Stimulated activated naive CD8-positive, alpha-beta T cell treated with anti-CD3 and anti-CD28 coated beads, Interleukin-15, Interleukin-2, amounts not matched to agents 100 ng/mL and 50 ng/mL, for 24 hours (primary cell): ENCODE data around the gene GTF3C5.
"Not testable (repeated sequence)": the region's sequence is repeated elsewhere in the genome, so short reads cannot be mapped to it uniquely, and the experiment has no call there.

Experiments
- H3K27ac Mint-ChIP-seq: one replicate; pipeline ENCODE4 v1.8.0; 2021; ENCODE audit warnings: mild to moderate bottlenecking, mixed read lengths
- H3K27me3 Mint-ChIP-seq: one replicate; pipeline ENCODE4 v1.8.0; 2021; ENCODE audit warnings: mixed read lengths
- H3K36me3 Mint-ChIP-seq: one replicate; pipeline ENCODE4 v1.8.0; 2021; ENCODE audit warnings: low read depth, mixed read lengths
- H3K4me1 Mint-ChIP-seq: one replicate; pipeline ENCODE4 v1.8.0; 2021; ENCODE audit warnings: low read depth, mixed read lengths
- H3K4me3 Mint-ChIP-seq: one replicate; pipeline ENCODE4 v1.8.0; 2021; ENCODE audit warnings: mild to moderate bottlenecking, mixed read lengths
- H3K9me3 Mint-ChIP-seq: one replicate; pipeline ENCODE4 v1.8.0; 2021; ENCODE audit warnings: mixed read lengths

Gene GTF3C5

GRCh38 chr9:133072210-133072609 is 41.4 kb downstream of the GTF3C5 start:
- H3K27ac Mint-ChIP-seq, H3K36me3 Mint-ChIP-seq, H3K4me1 Mint-ChIP-seq, H3K4me3 Mint-ChIP-seq, H3K27me3 Mint-ChIP-seq, H3K9me3 Mint-ChIP-seq: not testable (repeated sequence)

GRCh38 chr9:133073086-133074014 is 42.6 kb downstream of the GTF3C5 start:
- Mint-ChIP-seq H3K27me3 (no peaks in the 10 kb centered on the region), H3K9me3 (no peaks in the 10 kb centered on the region), H3K27ac (no peak overlapping the region), H3K4me1 (no peaks in the 10 kb centered on the region), H3K4me3 (no peak overlapping the region), H3K36me3 (no peaks in the 10 kb centered on the region)

GRCh38 chr9:133074111-133074651 is 43.4 kb downstream of the GTF3C5 start:
- Mint-ChIP-seq H3K4me3 (no peak overlapping the region), H3K4me1 (no peaks in the 10 kb centered on the region), H3K27me3 (no peaks in the 10 kb centered on the region), H3K27ac (no peak overlapping the region), H3K9me3 (no peaks in the 10 kb centered on the region), H3K36me3 (no peaks in the 10 kb centered on the region)

GRCh38 chr9:133075925-133076630 is 45.3 kb downstream of the GTF3C5 start:
- no peaks in the 10 kb centered on the region for H3K9me3 Mint-ChIP-seq
- H3K4me3 Mint-ChIP-seq: no peak overlapping the region
- H3K27me3 Mint-ChIP-seq: no peaks in the 10 kb centered on the region
- no peaks in the 10 kb centered on the region for H3K36me3 Mint-ChIP-seq
- no peak overlapping the region for H3K27ac Mint-ChIP-seq
- H3K4me1 Mint-ChIP-seq: no peaks in the 10 kb centered on the region

GRCh38 chr9:133076691-133077090 is 45.9 kb downstream of the GTF3C5 start:
- no peak overlapping the region for H3K27ac Mint-ChIP-seq
- H3K4me3 Mint-ChIP-seq: no peak overlapping the region
- no peaks in the 10 kb centered on the region for H3K27me3 Mint-ChIP-seq
- H3K9me3 Mint-ChIP-seq: no peaks in the 10 kb centered on the region
- no peaks in the 10 kb centered on the region for H3K4me1 Mint-ChIP-seq
- H3K36me3 Mint-ChIP-seq: no peaks in the 10 kb centered on the region

- Mint-ChIP-seq H3K9me3 (no peaks in the 10 kb centered on the region), H3K4me3 (no peak overlapping the region), H3K36me3 (no peaks in the 10 kb centered on the region), H3K4me1 (no peaks in the 10 kb centered on the region), H3K27ac (no peak overlapping the region), H3K27me3 (no peaks in the 10 kb centered on the region)
Observed at GRCh38 chr9:133078486-133078885, 47.7 kb downstream of the GTF3C5 start.

GRCh38 chr9:133080161-133080560 is 49.4 kb downstream of the GTF3C5 start:
- no peak overlapping the region for H3K4me3 Mint-ChIP-seq
- H3K27me3 Mint-ChIP-seq: no peaks in the 10 kb centered on the region
- H3K36me3 Mint-ChIP-seq: no peaks in the 10 kb centered on the region
- H3K4me1 Mint-ChIP-seq: no peaks in the 10 kb centered on the region
- no peaks in the 10 kb centered on the region for H3K9me3 Mint-ChIP-seq
- H3K27ac Mint-ChIP-seq: no peak overlapping the region

GRCh38 chr9:133080786-133081779 is 50.3 kb downstream of the GTF3C5 start:
- not testable (repeated sequence) for H3K36me3 Mint-ChIP-seq, H3K27me3 Mint-ChIP-seq, H3K9me3 Mint-ChIP-seq, H3K4me1 Mint-ChIP-seq, H3K4me3 Mint-ChIP-seq, H3K27ac Mint-ChIP-seq

- not testable (repeated sequence) for H3K9me3 Mint-ChIP-seq, H3K4me3 Mint-ChIP-seq, H3K27me3 Mint-ChIP-seq, H3K4me1 Mint-ChIP-seq, H3K27ac Mint-ChIP-seq, H3K36me3 Mint-ChIP-seq
Observed at GRCh38 chr9:133081957-133082644, 51.3 kb downstream of the GTF3C5 start.

GRCh38 chr9:133083688-133084087 is 52.9 kb downstream of the GTF3C5 start:
- H3K9me3 Mint-ChIP-seq, H3K4me3 Mint-ChIP-seq, H3K4me1 Mint-ChIP-seq, H3K27me3 Mint-ChIP-seq, H3K27ac Mint-ChIP-seq, H3K36me3 Mint-ChIP-seq: not testable (repeated sequence)

- not testable (repeated sequence) for H3K27me3 Mint-ChIP-seq, H3K9me3 Mint-ChIP-seq, H3K27ac Mint-ChIP-seq, H3K36me3 Mint-ChIP-seq, H3K4me1 Mint-ChIP-seq, H3K4me3 Mint-ChIP-seq
Observed at GRCh38 chr9:133086212-133086860, 55.5 kb downstream of the GTF3C5 start.

GRCh38 chr9:133086894-133087293 is 56.1 kb downstream of the GTF3C5 start:
- H3K36me3 Mint-ChIP-seq: no peaks in the 10 kb centered on the region
- H3K27me3 Mint-ChIP-seq: no peaks in the 10 kb centered on the region
- no peak overlapping the region for H3K27ac Mint-ChIP-seq
- no peaks in the 10 kb centered on the region for H3K4me1 Mint-ChIP-seq
- H3K9me3 Mint-ChIP-seq: no peaks in the 10 kb centered on the region
- H3K4me3 Mint-ChIP-seq: no peak overlapping the region

- H3K4me3 Mint-ChIP-seq: no peak overlapping the region
- H3K4me1 Mint-ChIP-seq: no peaks in the 10 kb centered on the region
- H3K27me3 Mint-ChIP-seq: no peaks in the 10 kb centered on the region
- no peaks in the 10 kb centered on the region for H3K36me3 Mint-ChIP-seq
- no peaks in the 10 kb centered on the region for H3K9me3 Mint-ChIP-seq
- no peak overlapping the region for H3K27ac Mint-ChIP-seq
Observed at GRCh38 chr9:133087429-133088145, 56.8 kb downstream of the GTF3C5 start.
